ENCODE data around the gene NR2C1.
A peak's percentile ranks its signal among the peaks of the same experiment; 100 is the strongest.
"Not testable (repeated sequence)": the region's sequence is repeated elsewhere in the genome, so short reads cannot be mapped to it uniquely, and the experiment has no call there.

NR2C1 gene

DNA sequence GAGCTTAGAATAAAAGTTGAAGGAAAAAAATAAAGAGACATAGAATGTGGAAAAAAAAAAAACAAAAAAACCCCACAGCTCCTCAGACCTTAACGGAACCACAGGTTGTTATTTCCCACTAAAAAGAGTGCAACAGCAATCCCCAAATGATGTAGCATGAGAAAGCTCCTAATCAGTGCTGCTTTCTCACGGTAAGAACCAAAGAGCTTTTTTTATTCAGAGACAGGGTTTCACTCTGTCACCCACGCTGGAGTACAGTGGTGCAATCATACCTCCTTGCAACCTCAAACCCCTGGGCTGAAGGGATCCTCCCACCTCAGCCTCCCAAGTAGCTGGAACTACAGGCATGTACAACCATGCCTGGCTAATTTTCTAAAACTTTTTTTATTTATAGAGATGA lies 83.2 kb downstream of the NR2C1 start:
- H3K9me3 ChIP-seq: no peaks in the 10 kb centered on the region
- H3K9ac ChIP-seq: no peak overlapping the region
- H3K4me3 ChIP-seq: no peak overlapping the region
- peaks cover 35% of the 10 kb centered on the region for H3K4me1 ChIP-seq
- H3K36me3 ChIP-seq: peaks cover 62% of the 10 kb centered on the region
- no peak overlapping the region for H3K27ac ChIP-seq
- H4K20me1 ChIP-seq: no peaks in the 10 kb centered on the region; the same call in 1 of the 2 replicates
- no peaks in the 10 kb centered on the region for H3K27me3 ChIP-seq
- no peak for TF ChIP-seq Cebpa-rat (IDR thresholded peaks at IDR 0.05)
- H3K4me2 ChIP-seq: no peak overlapping the region

DNA sequence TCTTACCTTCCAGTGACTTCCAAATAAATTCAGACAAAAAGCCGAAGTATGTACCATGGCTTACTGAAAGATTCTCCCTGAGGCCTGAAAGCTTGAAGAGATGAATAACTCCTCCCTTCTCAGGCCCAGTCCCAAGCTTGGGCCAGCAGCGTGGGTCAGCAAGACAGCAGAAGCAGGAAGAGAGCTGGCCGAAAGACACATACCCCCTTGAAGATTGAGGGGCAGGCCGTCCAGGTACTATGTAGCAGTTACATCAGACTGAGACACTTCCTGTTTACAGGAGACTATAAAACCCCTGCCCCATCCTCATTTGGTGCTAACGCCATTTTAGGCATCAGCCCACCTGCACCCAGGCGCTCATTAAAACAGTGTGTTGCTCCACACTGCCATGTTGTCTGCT lies 84.9 kb downstream of the NR2C1 start:
- Histone ChIP-seq H3K4me2 (peak overlapping the region; percentile 64), H3K4me1 (peaks cover 36% of the 10 kb centered on the region), H3K36me3 (peaks cover 59% of the 10 kb centered on the region), H3K27ac (peak overlapping the region; percentile 3; the same call in 1 of the 2 replicates), H4K20me1 (no peaks in the 10 kb centered on the region; the same call in 1 of the 2 replicates), H3K9ac (no peak overlapping the region), H3K9me3 (no peaks in the 10 kb centered on the region), H3K4me3 (no peak overlapping the region), H3K27me3 (no peaks in the 10 kb centered on the region)
- TF ChIP-seq Cebpa-rat (IDR thresholded peaks at IDR 0.05): no peak

DNA sequence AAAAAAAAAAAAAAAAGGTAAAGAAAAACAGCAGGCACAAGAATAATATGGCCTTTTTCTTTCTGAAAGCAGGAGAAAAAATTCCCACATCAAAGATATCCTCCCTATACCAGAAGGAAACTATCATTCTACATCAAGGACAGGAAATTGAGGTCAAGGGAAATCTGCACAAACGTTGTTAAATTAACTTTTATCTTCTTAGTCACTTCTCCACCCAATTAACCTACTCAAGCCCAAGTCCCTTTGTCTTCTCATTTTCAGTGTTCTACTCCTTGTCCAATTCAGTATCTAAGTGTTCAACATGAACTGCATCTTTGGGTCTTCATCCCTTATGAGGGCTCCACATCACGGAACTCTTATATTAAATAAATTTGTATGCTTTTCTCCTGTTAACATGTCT lies 85.6 kb downstream of the NR2C1 start:
- TF ChIP-seq Cebpa-rat (IDR thresholded peaks at IDR 0.05): no peak
- H3K27ac ChIP-seq: no peak overlapping the region
- H3K27me3 ChIP-seq: no peaks in the 10 kb centered on the region
- H3K4me3 ChIP-seq: no peak overlapping the region
- H3K36me3 ChIP-seq: peaks cover 58% of the 10 kb centered on the region
- no peak overlapping the region for H3K9ac ChIP-seq
- H3K4me2 ChIP-seq: peak overlapping the region; percentile 64
- no peaks in the 10 kb centered on the region for H3K9me3 ChIP-seq
- H3K4me1 ChIP-seq: peaks cover 43% of the 10 kb centered on the region
- H4K20me1 ChIP-seq: no peaks in the 10 kb centered on the region; the same call in 1 of the 2 replicates

DNA sequence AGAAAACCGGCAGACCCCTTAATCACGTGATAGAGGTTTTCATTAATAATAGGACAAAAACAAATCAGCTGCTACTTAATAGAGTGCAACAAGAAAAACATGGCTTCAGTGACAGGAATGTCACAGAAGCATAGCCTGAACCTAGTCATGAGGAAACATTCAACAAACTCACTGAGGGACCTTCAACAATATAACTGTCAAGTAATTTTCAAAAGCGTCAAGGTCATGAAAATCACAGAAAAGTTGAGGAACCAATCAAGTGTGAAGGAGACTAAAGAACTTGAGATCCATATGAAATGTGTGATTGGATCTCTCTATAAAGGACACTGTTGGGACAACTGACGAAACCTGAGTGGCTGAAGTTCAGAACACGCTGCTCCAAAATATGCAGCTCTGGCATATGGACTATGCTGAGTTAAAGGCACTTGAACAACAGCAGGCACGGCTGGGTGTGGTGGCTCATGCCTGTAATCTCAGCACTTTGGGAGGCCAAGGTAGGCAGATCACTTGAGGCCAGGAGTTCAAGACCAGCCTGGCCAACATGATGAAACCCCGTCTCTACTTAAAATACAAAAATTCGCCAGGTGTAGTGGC lies 86.2 kb downstream of the NR2C1 start:
- Histone ChIP-seq H3K27ac (no peak overlapping the region), H3K4me1 (peaks cover 49% of the 10 kb centered on the region), H3K4me3 (no peak overlapping the region), H3K36me3 (peaks cover 52% of the 10 kb centered on the region), H3K27me3 (no peaks in the 10 kb centered on the region), H3K9ac (no peak overlapping the region), H4K20me1 (peaks cover 5% of the 10 kb centered on the region; the same call in 1 of the 2 replicates), H3K9me3 (no peaks in the 10 kb centered on the region), H3K4me2 (peak overlapping the region; percentile 64)
- no peak for TF ChIP-seq Cebpa-rat (IDR thresholded peaks at IDR 0.05)

DNA sequence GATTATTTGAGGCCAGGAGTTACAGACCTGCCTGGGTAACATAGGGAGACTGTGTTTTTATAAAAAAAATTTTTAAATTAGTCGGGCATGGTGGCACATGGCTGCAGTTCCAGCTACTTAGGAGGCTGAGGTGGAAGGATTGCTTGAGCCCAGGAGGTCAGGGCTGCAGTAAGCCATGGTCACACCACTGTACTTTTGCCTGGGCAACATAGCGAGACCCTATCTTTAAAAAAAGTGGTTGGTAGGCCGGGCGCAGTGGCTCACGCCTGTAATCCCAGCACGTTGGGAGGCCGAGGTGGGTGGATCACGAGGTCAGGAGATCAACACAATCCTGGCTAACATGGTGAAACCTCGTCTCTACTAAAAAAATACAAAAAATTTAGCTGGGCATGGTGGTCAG lies 88.3 kb downstream of the NR2C1 start:
- not testable (repeated sequence) for H3K4me2 ChIP-seq, H3K9me3 ChIP-seq, H3K4me3 ChIP-seq, H4K20me1 ChIP-seq, H3K27ac ChIP-seq, H3K27me3 ChIP-seq, H3K9ac ChIP-seq
- peaks cover 56% of the 10 kb centered on the region for H3K4me1 ChIP-seq
- H3K36me3 ChIP-seq: peaks cover 33% of the 10 kb centered on the region

DNA sequence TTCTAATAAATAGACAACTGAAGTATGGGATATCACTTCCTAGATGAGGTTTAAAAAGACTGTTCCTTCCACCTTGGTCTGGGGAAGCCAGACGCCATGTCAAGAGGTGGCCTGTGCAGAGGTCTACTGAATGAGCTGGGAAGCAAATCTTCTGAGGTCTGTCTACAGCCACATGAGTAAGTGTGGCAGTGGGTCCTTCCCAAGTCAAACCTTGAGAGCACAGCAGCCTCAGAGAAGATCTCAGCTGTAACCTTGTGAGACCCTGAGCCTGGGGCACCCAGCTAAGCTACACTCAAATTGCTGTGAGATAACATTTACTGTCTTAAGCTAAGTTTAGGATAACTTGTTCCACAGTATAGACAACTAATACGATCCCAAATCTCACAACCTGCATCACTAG lies 90.1 kb downstream of the NR2C1 start:
- H3K9ac ChIP-seq: no peak overlapping the region
- no peaks in the 10 kb centered on the region for H3K9me3 ChIP-seq
- TF ChIP-seq Cebpa-rat (IDR thresholded peaks at IDR 0.05): no peak
- H3K4me1 ChIP-seq: peaks cover 41% of the 10 kb centered on the region
- no peaks in the 10 kb centered on the region for H3K27me3 ChIP-seq
- H3K4me3 ChIP-seq: no peak overlapping the region
- peaks cover 17% of the 10 kb centered on the region; the same call in 1 of the 2 replicates for H4K20me1 ChIP-seq
- H3K4me2 ChIP-seq: no peak overlapping the region; the same call in 1 of the 2 replicates
- peaks cover 31% of the 10 kb centered on the region for H3K36me3 ChIP-seq
- H3K27ac ChIP-seq: no peak overlapping the region

DNA sequence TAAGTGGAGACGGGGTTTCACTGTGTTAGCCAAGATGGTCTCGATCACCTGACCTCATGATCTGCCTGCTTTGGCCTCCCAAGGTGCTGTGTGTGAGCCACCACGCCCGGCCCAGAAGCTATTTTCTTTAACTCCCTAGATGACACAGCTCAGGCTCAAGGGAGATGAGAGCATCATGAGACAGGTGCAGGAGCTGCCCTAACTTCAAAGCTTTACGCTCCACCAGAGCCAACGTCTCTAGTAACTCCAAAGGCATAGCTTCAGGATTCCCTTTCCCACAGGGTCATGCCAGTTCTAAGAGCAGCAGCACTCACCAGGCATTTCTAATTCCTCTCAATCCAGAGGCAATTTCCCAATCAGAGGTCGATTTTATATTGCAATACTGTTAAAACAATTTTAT lies 91.0 kb downstream of the NR2C1 start:
- Histone ChIP-seq H4K20me1 (peaks cover 23% of the 10 kb centered on the region; the same call in 1 of the 2 replicates), H3K27me3 (no peaks in the 10 kb centered on the region), H3K36me3 (peaks cover 31% of the 10 kb centered on the region), H3K27ac (peak overlapping the region; percentile 5; the same call in 1 of the 2 replicates), H3K4me3 (no peak overlapping the region), H3K4me2 (peak overlapping the region; percentile 62), H3K4me1 (peaks cover 33% of the 10 kb centered on the region), H3K9me3 (no peaks in the 10 kb centered on the region), H3K9ac (no peak overlapping the region)
- no peak for TF ChIP-seq Cebpa-rat (IDR thresholded peaks at IDR 0.05)

DNA sequence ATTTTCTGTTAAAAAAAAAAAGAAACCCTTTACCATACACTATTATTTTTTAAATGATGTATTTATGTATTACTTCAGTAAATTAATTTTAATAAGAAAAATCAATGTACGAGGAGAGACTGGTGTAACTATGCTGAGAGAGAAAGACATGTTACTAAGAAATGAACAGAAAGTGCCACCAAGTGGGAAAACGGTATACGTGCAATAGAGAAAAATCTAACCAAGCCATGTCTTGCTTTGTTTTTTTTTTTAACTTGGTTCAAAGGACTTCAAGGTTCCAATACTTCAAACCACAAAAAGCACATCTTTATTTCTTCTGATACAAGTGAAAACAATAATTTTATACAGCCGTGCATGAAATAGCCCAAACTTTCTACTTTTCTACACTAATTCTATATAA lies 92.8 kb downstream of the NR2C1 start:
- Histone ChIP-seq H3K27me3 (no peaks in the 10 kb centered on the region), H3K36me3 (peaks cover 34% of the 10 kb centered on the region), H3K4me2 (no peak overlapping the region), H3K9ac (no peak overlapping the region), H4K20me1 (peaks cover 23% of the 10 kb centered on the region; the same call in 1 of the 2 replicates), H3K27ac (no peak overlapping the region), H3K9me3 (no peaks in the 10 kb centered on the region), H3K4me3 (no peak overlapping the region), H3K4me1 (peaks cover 21% of the 10 kb centered on the region)
- TF ChIP-seq Cebpa-rat (IDR thresholded peaks at IDR 0.05): no peak

DNA sequence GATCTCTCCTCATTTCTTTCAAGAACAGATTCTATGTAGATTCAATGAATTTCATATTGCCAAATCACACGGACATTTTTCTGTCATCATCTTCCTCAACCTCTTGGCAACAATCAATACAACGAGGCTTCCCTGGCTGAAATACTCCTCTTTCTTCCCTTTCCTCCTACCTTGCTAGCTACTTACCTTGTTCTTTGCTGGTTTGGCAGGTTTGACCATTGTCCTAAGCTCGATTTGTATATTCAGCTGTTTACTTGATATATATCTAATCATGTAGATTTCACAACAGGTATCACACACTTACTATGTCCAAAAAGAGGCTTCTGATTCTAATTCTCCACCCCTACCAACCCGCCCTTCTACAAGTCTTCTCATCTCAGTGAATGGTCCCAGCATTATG lies 93.5 kb downstream of the NR2C1 start:
- no peak overlapping the region for H3K4me2 ChIP-seq
- peaks cover 21% of the 10 kb centered on the region for H3K4me1 ChIP-seq
- no peaks in the 10 kb centered on the region for H3K9me3 ChIP-seq
- H3K36me3 ChIP-seq: peaks cover 30% of the 10 kb centered on the region
- no peaks in the 10 kb centered on the region for H3K27me3 ChIP-seq
- H3K4me3 ChIP-seq: no peak overlapping the region
- no peak overlapping the region for H3K9ac ChIP-seq
- H3K27ac ChIP-seq: no peak overlapping the region
- H4K20me1 ChIP-seq: peaks cover 23% of the 10 kb centered on the region; the same call in 1 of the 2 replicates
- no peak for TF ChIP-seq Cebpa-rat (IDR thresholded peaks at IDR 0.05)

DNA sequence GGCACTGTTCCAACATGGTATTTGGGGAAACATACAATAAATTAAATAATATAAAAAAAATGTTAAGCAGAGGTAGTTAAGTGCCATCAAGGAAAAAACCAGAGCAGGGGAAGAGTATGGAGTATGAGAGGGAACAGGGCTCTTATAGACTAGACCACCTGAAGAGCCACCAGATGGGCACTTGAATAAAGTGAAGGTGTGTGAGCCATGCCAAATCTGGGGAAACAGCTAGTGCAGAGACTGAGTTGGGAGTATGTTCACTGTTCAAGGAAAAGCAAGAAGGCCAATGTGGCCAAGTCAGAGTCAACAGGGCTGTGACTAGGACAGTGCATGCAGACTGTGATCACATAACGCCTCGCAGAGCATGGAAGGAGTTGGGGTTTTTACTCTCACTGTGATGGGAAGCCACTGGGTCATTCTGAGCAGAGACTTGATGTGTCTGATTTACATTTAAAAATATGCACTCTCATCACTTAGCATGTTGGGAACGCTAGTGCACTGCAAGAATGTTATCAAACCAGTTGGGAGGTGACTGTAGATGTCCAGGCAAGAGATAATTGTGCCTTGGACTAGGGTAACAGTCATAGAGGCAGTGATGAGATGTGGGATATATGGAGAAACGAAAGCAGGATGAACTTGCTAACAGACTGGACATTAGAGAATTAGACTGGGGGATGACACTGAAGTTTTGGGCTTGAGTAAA lies 95.5 kb downstream of the NR2C1 start:
- Histone ChIP-seq H3K4me3 (no peak overlapping the region), H3K9me3 (no peaks in the 10 kb centered on the region), H3K9ac (no peak overlapping the region), H4K20me1 (peaks cover 23% of the 10 kb centered on the region; the same call in 1 of the 2 replicates), H3K36me3 (peaks cover 24% of the 10 kb centered on the region; the same call in 1 of the 2 replicates), H3K4me2 (no peak overlapping the region), H3K27ac (no peak overlapping the region), H3K27me3 (no peaks in the 10 kb centered on the region), H3K4me1 (peaks cover 14% of the 10 kb centered on the region)
- TF ChIP-seq Cebpa-rat (IDR thresholded peaks at IDR 0.05): no peak

All from BLaER1 (cell line).